Hepatocyte (in vitro differentiated cells): ENCODE results near the gene ING3. TPM values are rescaled to one million over a fixed set of nuclear protein-coding genes. Genes with fewer than 3 reads are reported as not detected.

Experiments used
- DNase-seq: peaks from one replicate; pipeline ENCODE4 v3.0.0-alpha.2; 2016; ENCODE audit warnings: low spot score
- H2AFZ ChIP-seq: fragments of 200-600 bp; sonication (generic); 2 replicates; pipeline ENCODE4 v1.6.0; 2016; ENCODE audit warnings: antibody characterized with exemption, mild to moderate bottlenecking
- H3K27ac ChIP-seq: fragments of 200-600 bp; sonication (generic); 2 replicates; pipeline ENCODE4 v1.5.1; 2016; ENCODE audit warnings: mild to moderate bottlenecking
- H3K27me3 ChIP-seq: fragments of 200-600 bp; sonication (generic); 2 replicates; pipeline ENCODE4 v1.6.1; 2016
- H3K36me3 ChIP-seq: fragments of 200-600 bp; sonication (generic); replicated peaks from 2 replicates; pipeline ENCODE4 v1.5.1; 2016; ENCODE audit warnings: low read depth; ENCODE audit not compliant: insufficient read depth
- H3K4me1 ChIP-seq: fragments of 200-600 bp; sonication (generic); 2 replicates; pipeline ENCODE4 v1.5.1; 2016; ENCODE audit warnings: mild to moderate bottlenecking, moderate library complexity; ENCODE audit not compliant: insufficient read depth
- H3K4me2 ChIP-seq: fragments of 200-600 bp; sonication (generic); 2 replicates; pipeline ENCODE4 v1.6.0; 2016
- H3K4me3 ChIP-seq: fragments of 200-600 bp; sonication (generic); 2 replicates; pipeline ENCODE4 v1.5.1; 2016; ENCODE audit warnings: mild to moderate bottlenecking
- H3K79me2 ChIP-seq: fragments of 200-600 bp; sonication (generic); 2 replicates; pipeline ENCODE4 v1.6.0; 2017; ENCODE audit warnings: mild to moderate bottlenecking
- H3K9me2 ChIP-seq: fragments of 200-600 bp; sonication (generic); replicated peaks from 2 replicates; pipeline ENCODE4 v1.6.0; 2017; ENCODE audit warnings: mild to moderate bottlenecking; ENCODE audit not compliant: insufficient read depth
- H3K9me3 ChIP-seq: fragments of 200-600 bp; sonication (generic); 2 replicates; pipeline ENCODE4 v1.5.1; 2016; ENCODE audit warnings: low read depth, mild to moderate bottlenecking
- H4K20me1 ChIP-seq: fragments of 200-600 bp; sonication (generic); 2 replicates; pipeline ENCODE4 v1.6.0; 2016; ENCODE audit warnings: mild to moderate bottlenecking; ENCODE audit not compliant: insufficient read depth, poor library complexity, severe bottlenecking
- EZH2 ChIP-seq: fragments of 200-600 bp; sonication (generic); IDR thresholded peaks from 2 replicates; pipeline ENCODE4 v1.6.1; 2016; ENCODE audit warnings: antibody characterized with exemption, mild to moderate bottlenecking, borderline replicate concordance
- EZH2phosphoT487 ChIP-seq: fragments of 200-600 bp; sonication (generic); IDR thresholded peaks from one replicate; pipeline ENCODE4 v1.6.1; 2018; ENCODE audit warnings: antibody characterized with exemption, mild to moderate bottlenecking, low read depth, moderate library complexity; ENCODE audit not compliant: unreplicated experiment, severe bottlenecking
- WGBS: methylation state at CpG from one replicate; pipeline ENCODE4 v1.1.6; 2016; ENCODE audit warnings: low lambda C conversion rate; ENCODE audit errors: missing lambda C conversion rate; 5-methylcytosine and 5-hydroxymethylcytosine counted together
- polyA plus RNA-seq: library from polyadenylated mRNA; unstranded; fragments of >200 nt; fragmentation: Nextera tagmentation; extraction: Ambion mirVana; gene quantifications from 2 replicates; pipeline ENCODE4 v1.2.1, GENCODE V29; 2016
- total RNA-seq: library from RNA; depleted of rRNA; stranded (reverse); fragments of >200 nt; gene quantifications from 2 replicates; pipeline ENCODE4 v1.2.3, GENCODE V29; 2014
- TF ChIP-seq, protein P1 (sequence below): fragments of 200-600 bp; sonication (generic); IDR thresholded peaks from 2 replicates; pipeline ENCODE4 v1.5.1; 2016; ENCODE audit warnings: antibody characterized with exemption, mild to moderate bottlenecking; ENCODE audit not compliant: poor library complexity

The ING3 gene
- total and polyA plus RNA-seq, 2 experiments from 2014 or later = 14.1 to 29.6 TPM

- Histone ChIP-seq H3K27ac (no peak overlapping the region), H3K27me3 (no peaks in the 10 kb centered on the region), H3K36me3 (no peaks in the 10 kb centered on the region), H3K4me1 (no peaks in the 10 kb centered on the region), H3K9me3 (no peaks in the 10 kb centered on the region), H3K4me3 (no peak overlapping the region), H2AFZ (no peak overlapping the region), H4K20me1 (no peaks in the 10 kb centered on the region), H3K79me2 (no peaks in the 10 kb centered on the region), H3K9me2 (no peaks in the 10 kb centered on the region), H3K4me2 (no peak overlapping the region)
- WGBS = 83% methylated on average over 2 of the region's 2 CpGs
- DNase-seq = no peak
- TF ChIP-seq EZH2 (no peak), EZH2phosphoT487 (no peak)
- TF ChIP-seq, protein P1, sequence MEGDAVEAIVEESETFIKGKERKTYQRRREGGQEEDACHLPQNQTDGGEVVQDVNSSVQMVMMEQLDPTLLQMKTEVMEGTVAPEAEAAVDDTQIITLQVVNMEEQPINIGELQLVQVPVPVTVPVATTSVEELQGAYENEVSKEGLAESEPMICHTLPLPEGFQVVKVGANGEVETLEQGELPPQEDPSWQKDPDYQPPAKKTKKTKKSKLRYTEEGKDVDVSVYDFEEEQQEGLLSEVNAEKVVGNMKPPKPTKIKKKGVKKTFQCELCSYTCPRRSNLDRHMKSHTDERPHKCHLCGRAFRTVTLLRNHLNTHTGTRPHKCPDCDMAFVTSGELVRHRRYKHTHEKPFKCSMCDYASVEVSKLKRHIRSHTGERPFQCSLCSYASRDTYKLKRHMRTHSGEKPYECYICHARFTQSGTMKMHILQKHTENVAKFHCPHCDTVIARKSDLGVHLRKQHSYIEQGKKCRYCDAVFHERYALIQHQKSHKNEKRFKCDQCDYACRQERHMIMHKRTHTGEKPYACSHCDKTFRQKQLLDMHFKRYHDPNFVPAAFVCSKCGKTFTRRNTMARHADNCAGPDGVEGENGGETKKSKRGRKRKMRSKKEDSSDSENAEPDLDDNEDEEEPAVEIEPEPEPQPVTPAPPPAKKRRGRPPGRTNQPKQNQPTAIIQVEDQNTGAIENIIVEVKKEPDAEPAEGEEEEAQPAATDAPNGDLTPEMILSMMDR = no peak
Measured at GRCh38 chr7:120924837-120925236, 25.7 kb upstream of the ING3 start.

DNA sequence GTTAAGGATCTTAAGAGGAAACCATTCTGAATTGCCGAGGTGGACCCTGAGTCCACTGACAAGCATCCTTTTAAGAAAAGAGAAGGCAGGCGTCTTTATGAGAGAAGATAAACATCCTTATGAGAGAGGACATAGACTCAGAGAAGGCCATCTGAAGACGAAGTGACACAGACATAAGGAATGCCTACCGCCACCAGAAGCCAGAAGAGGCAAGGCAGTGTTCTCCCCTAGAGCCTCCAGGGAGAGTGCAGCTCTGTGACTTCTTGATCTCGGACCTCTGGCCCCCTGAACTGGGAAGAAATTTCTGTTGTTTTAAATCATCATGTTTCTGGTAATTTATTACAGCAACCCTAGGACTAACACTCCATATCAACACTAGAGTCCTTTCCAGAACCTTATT is 25.2 kb upstream of the ING3 start:
- no peak overlapping the region for H3K4me2 ChIP-seq
- H4K20me1 ChIP-seq = no peaks in the 10 kb centered on the region
- H3K9me2 ChIP-seq = no peaks in the 10 kb centered on the region
- WGBS = 71% methylated on average over 5 of the region's 5 CpGs
- no peaks in the 10 kb centered on the region for H3K36me3 ChIP-seq
- no peak overlapping the region for H2AFZ ChIP-seq
- H3K27ac ChIP-seq = no peak overlapping the region
- no peaks in the 10 kb centered on the region for H3K27me3 ChIP-seq
- H3K79me2 ChIP-seq = no peaks in the 10 kb centered on the region
- no peaks in the 10 kb centered on the region for H3K4me1 ChIP-seq
- no peak overlapping the region for H3K4me3 ChIP-seq
- no peak for TF ChIP-seq EZH2
- H3K9me3 ChIP-seq = no peaks in the 10 kb centered on the region
- DNase-seq = no peak

DNA sequence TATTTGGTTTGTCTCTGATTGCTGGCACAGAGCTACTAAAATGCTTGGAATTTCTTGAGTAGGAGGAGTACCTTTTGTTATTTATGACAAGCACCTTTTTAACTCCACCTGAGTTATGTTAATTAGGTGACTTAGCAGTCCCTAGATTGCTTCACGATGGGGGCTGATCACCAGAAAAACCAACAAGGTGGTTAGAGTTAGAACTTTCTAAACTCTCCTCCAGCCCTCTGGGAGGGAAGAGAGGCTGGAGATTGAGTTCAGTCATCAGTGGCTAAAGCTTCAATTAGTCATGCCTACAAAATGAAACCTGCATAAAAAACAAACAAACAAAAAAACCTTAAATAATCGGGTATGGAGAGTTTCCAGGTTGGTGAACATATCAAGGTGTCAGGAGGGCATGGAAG is 23.6 kb upstream of the ING3 start:
- H4K20me1 ChIP-seq = no peaks in the 10 kb centered on the region
- H3K4me2 ChIP-seq = no peak overlapping the region
- H3K9me2 ChIP-seq = no peaks in the 10 kb centered on the region
- no peaks in the 10 kb centered on the region for H3K4me1 ChIP-seq
- no peak for DNase-seq
- H3K27me3 ChIP-seq = no peaks in the 10 kb centered on the region
- no peaks in the 10 kb centered on the region for H3K9me3 ChIP-seq
- 37% methylated on average over 2 of the region's 2 CpGs for WGBS
- no peak overlapping the region for H3K4me3 ChIP-seq
- H3K27ac ChIP-seq = no peak overlapping the region
- H2AFZ ChIP-seq = no peak overlapping the region
- no peaks in the 10 kb centered on the region for H3K36me3 ChIP-seq
- H3K79me2 ChIP-seq = no peaks in the 10 kb centered on the region
- no peak for TF ChIP-seq EZH2phosphoT487
- TF ChIP-seq, protein P1 = no peak
- no peak for TF ChIP-seq EZH2

DNA sequence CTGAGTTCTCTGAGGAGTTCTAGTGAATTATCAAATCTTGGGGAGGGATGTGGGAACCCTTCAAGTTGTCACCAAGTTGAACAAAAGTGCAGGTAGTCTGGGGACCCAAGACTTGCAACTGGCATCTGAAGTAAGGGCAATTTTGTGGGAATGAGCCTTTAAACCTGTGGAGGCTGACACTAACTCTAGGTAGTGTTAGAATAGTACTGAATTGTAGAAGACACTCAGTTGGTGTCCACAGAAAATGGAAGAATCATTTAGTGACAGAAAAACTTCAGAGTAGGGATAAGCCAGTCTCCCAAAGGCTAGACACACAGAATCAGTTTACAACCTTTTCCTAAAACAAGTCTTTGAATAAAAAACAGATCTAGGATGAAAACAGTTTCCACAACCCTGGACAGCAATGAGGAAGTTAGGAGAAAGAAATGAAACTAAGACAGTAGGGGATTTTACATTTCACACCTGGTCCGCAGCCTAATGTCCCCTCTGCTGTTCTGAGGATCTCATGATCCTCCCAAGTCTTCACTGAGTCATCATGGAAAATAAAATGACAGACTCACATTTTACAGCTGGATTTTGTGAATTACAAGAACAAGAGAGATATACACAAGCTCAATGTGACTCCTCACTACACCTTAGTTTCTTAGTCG is 23.0 kb upstream of the ING3 start:
- WGBS = 90% methylated on average over 2 of the region's 2 CpGs

More for the DNA sequence above, 23.0 kb upstream of the ING3 start:
- H3K4me1 ChIP-seq = no peaks in the 10 kb centered on the region
- no peaks in the 10 kb centered on the region for H3K27me3 ChIP-seq
- TF ChIP-seq, protein P1 = no peak
- TF ChIP-seq EZH2phosphoT487 = no peak
- no peak overlapping the region for H3K4me3 ChIP-seq
- no peaks in the 10 kb centered on the region for H4K20me1 ChIP-seq
- no peak overlapping the region for H3K27ac ChIP-seq
- H3K9me3 ChIP-seq = no peaks in the 10 kb centered on the region
- H3K9me2 ChIP-seq = no peaks in the 10 kb centered on the region
- H3K4me2 ChIP-seq = no peak overlapping the region
- H2AFZ ChIP-seq = no peak overlapping the region
- H3K36me3 ChIP-seq = no peaks in the 10 kb centered on the region
- H3K79me2 ChIP-seq = no peaks in the 10 kb centered on the region
- DNase-seq = no peak
